GM10266 (cell line): ENCODE measurements around the gene ZDHHC16.
"Not testable (repeated sequence)": the region's sequence is repeated elsewhere in the genome, so short reads cannot be mapped to it uniquely, and the experiment has no call there.

Experiments
- DNase-seq: peaks from one replicate; pipeline ENCODE4 v3.0.0; 2012; ENCODE audit errors: extremely low spot score
- TF ChIP-seq, protein P1 (sequence below): IDR thresholded peaks from 2 replicates; pipeline ENCODE4 v1.5.1; 2012; ENCODE audit warnings: mild to moderate bottlenecking, low read depth; ENCODE audit not compliant: control insufficient read depth, insufficient read depth; ENCODE audit errors: missing control alignments

The ZDHHC16 gene

DNA sequence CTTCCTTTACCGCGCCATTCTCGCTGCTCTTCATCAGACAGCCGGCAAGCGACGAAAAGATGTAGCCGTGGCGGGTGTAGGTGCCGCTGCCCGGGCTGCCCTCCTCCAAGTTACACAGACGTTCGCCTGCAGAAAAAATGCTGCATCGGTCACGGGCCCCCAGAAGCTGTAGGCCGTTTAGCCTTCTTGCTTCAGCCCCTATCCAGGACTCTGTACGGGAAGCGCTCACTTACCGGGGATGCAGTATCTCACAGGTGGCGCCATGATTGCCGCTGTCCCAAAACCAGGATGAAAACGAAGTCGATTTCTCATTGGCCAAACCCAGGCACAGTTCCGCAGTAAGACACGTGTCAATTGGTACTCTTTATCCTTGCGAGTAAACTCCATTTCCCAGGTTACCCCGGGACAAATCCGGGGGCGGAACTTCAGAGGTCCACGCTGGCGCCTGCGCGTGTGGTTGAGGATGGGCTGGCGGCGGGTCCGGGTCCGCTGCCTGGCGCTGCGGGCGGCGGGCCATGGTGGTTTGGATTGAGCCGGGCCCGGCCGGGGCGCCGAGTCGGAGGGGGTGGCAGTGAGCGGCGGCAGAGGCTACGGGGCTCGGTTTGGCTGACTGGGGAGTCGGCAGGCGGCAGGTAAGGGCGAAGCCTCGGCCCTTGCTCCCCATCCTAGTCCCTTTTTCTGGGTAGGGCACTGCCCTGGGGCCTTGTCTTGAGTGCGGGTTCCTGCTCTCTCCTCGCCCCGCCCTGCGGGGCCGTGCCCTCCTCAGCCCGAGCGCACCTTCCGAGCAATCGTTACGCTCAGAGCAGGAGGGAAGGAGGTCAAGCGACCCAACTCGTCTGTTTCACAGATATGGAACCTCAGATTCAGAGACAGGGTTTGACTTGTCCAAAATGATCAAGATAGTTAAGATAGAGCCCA is at the start of gene ZDHHC16, which contains the start of gene EXOSC1:
Gene ZDHHC16 (plus strand): TSS at position 454 of the 918 bp plus-strand sequence. CDS start 5,501 bp downstream, outside the sequence.
Gene EXOSC1 (minus strand): TSS at position 285 of the 918 bp plus-strand sequence. CDS start 21 bp downstream, at position 264.
- peak; percentile 97 for DNase-seq

DNA sequence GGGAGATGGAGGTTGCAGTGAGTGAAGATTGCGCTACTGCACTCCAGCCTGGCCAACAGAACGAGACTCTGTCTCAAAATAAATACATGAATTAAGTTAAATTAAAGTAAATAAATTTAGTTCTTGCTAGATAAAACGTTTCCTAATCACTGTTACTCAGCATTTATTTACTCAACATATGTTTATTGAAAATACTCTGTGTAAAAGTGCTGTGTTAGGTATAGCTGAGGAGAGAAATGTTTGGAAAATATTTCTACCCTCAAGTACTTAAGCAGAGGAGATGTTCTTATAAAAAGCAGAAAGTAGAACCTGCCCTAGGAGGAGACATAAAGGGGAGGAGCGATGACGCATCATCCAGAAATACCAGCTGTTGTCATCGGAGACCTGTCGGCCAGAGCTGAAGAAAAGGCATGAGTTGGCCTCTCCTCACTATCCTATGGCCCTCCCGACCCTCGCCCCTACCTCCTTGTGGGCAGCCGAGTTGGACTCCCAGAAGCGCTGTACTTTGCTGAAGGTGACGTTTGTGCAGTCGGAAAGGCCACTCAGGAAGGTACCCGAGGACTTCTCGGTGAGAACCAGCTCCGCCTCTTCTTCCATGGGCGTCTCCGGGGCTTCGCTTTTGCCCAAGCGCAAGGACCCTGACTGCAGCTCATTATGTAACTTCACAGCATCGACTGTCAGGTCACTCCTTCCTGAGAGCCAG is 46.0 kb upstream of the ZDHHC16 start:
- peak; percentile 62 for DNase-seq
- TF ChIP-seq, protein P1, sequence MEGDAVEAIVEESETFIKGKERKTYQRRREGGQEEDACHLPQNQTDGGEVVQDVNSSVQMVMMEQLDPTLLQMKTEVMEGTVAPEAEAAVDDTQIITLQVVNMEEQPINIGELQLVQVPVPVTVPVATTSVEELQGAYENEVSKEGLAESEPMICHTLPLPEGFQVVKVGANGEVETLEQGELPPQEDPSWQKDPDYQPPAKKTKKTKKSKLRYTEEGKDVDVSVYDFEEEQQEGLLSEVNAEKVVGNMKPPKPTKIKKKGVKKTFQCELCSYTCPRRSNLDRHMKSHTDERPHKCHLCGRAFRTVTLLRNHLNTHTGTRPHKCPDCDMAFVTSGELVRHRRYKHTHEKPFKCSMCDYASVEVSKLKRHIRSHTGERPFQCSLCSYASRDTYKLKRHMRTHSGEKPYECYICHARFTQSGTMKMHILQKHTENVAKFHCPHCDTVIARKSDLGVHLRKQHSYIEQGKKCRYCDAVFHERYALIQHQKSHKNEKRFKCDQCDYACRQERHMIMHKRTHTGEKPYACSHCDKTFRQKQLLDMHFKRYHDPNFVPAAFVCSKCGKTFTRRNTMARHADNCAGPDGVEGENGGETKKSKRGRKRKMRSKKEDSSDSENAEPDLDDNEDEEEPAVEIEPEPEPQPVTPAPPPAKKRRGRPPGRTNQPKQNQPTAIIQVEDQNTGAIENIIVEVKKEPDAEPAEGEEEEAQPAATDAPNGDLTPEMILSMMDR: no peak

More for the DNA sequence above, at the start of gene ZDHHC16, which contains the start of gene EXOSC1:
- TF ChIP-seq, protein P1: peak; percentile 6

DNA sequence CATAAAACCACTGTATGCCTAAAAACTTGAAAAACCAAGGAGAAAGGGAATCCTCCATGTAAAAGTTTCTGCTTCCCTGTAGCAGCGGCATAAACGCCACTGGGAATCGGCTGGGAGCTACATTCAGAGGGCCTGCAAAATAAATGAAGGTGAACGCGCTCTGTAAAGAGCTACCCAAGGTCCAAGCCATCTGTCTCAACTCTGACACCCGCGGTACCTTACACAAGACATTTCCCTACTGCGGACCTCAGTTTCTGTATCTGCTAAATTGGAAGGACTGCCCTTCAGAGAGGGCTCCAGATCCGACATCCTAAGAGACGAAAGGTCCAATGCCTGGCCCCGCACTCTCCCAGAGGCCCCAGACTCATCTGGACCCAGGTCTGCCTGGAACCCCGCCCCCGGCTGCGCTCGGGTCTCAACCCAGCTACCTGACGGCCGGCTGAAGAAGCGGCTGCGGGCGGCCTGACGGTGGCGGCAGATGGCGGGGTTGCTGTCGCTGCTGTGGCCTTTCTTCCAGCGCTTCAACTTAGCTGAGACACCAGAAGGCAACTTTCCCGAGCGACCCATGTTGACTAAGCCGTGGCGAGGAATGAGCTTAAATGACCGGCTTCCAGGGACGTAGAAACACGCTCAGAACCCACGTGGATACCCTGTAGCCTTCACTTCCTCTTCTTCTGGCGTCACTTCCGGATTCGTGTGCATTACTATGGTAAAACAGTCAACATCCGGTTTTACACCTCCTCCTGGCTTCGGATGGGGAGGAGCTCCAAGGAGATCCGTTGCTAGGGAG is 45.1 kb upstream of the ZDHHC16 start, which contains the start of gene RRP12:
Gene RRP12 (minus strand): TSS at position 676 of the 790 bp plus-strand sequence. CDS start 109 bp downstream, at position 567.
- peak; percentile 94 for DNase-seq
- TF ChIP-seq, protein P1: peak; percentile 5

DNA sequence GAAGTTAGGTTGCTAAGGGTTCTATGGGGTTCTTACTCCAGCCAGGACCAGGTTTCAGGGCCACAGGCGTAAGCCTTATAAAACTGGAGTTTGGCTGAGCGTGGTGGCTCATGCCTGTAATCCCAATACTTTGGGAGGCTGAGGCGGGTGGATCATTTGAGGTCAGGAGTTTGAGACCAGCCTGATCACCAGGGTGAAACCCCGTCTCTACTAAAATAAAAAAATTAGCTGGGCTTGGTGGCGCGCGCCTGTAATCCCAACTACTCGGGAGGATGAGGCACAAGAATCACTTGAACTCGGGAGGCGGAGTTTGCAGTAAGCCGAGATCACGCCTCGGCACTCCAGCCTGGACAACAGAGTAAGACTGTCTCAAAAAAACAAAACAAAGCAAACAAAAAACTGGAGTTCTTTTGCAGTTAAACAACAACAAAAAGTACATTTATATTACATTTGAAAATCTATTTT is 44.5 kb upstream of the ZDHHC16 start:
- TF ChIP-seq, protein P1: no peak
- no peak for DNase-seq

DNA sequence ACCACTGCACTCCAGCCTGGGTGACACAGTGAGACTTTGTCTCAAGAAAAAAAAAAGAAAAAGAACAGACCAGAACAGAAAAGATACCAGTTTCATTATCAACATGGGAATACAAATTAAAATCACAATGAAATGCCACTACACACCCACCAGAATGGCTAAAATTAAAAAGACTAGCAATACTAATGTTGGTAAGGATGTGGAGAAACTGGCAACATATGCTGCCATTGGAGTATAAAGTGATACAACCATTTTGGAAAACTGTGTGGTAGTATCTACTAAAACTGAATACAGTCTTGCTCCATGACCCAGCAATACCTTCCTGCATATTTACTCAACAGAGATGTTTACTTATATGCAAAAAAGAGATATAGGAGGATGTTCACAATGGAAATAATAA is 41.9 kb upstream of the ZDHHC16 start:
- TF ChIP-seq, protein P1: no peak
- DNase-seq: no peak

DNA sequence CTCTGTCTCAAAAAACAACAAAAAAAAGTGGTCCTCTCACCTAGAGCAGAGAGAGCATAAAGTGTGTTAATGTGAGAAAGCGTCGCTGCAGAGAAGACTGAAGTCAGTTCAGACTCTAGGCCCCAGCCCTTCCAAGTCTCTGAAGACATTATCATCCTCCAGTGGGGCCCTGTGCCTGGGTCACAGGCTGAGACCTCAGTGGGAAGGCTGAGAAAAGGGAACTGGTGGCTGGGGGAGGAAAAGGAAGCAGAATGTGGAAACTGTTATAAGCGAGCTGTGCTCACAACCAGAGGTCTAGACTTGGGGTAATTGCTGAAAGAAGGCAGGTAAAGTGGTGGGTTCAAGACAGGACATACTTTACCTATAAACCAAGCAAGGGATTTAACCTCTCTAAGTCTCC is 39.9 kb upstream of the ZDHHC16 start:
- no peak for DNase-seq
- TF ChIP-seq, protein P1: no peak

DNA sequence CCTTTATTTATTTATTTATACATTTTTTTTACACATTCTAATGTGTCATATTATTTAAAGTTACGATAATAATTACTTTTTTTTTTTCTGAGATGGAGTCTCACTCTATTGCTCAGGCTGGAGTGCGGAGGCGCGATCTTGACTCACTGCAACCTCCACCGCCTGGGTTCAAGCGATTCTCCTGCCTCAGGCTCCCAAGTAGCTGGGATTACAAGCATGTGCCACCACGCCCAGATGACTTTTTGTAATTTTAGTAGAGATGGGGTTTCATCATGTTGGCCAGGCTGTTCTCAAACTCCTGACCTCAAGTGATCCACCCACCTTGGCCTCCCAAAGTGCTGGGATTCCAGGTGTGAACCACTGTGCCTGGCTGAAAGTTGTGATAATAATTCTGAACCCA is 39.5 kb upstream of the ZDHHC16 start:
- not testable (repeated sequence) for DNase-seq
